Upper lobe of right lung (tissue), 1 donor: ENCODE data around the gene ISYNA1. TPM values are rescaled to one million over a fixed set of nuclear protein-coding genes. Genes with fewer than 3 reads are reported as not detected.

Experiments
- ATAC-seq: fragments of 200-7000 bp; cut with Tn5 transposase; one replicate; pipeline ENCODE4 v1.9.1; 2020; ENCODE audit warnings: mild to moderate bottlenecking, moderate library complexity
- DNase-seq: peaks from one replicate; pipeline ENCODE4 v3.0.0-alpha.2; 2020
- H3K27ac ChIP-seq: fragments of 200-600 bp; one replicate; pipeline ENCODE4 v1.8.0; 2022
- H3K27me3 ChIP-seq: fragments of 200-600 bp; one replicate; pipeline ENCODE4 v1.8.0; 2022; ENCODE audit warnings: mild to moderate bottlenecking
- H3K36me3 ChIP-seq: fragments of 200-600 bp; one replicate; pipeline ENCODE4 v1.8.0; 2022
- H3K4me1 ChIP-seq: fragments of 200-600 bp; one replicate; pipeline ENCODE4 v1.8.0; 2022
- H3K4me3 ChIP-seq: fragments of 200-600 bp; one replicate; pipeline ENCODE4 v1.8.0; 2022; ENCODE audit warnings: mild to moderate bottlenecking
- H3K9me3 ChIP-seq: fragments of 200-600 bp; one replicate; pipeline ENCODE4 v1.8.0; 2022
- CTCF ChIP-seq: fragments of 200-600 bp; IDR thresholded peaks from one replicate; pipeline ENCODE4 v1.8.0; 2022; ENCODE audit warnings: antibody characterized with exemption
- intact Hi-C: fragments of 100-400 bp; cut with DNase I; formaldehyde crosslinking; loops from one replicate; pipeline ENCODE4 v1.11.0; 2022
- total RNA-seq: library from RNA; stranded (reverse); fragmentation: NEBNext Ultra II Directional; extraction: Animal tissue kit (Norgen Biotek cat#: 25700); gene quantifications from one replicate; pipeline ENCODE4 v1.2.1, GENCODE V29; 2021
- donor health status: DM: no; HTN: yes; CAD: no; lungs with severe emphysema.

ISYNA1 gene
- total RNA-seq, 1 donor from 2014 or later, result 34.6 TPM

GRCh38 chr19:18445262-18445948 lies 7.5 kb upstream of the ISYNA1 start:
- peaks cover 73% of the 10 kb centered on the region for H3K36me3 ChIP-seq
- H3K4me1 ChIP-seq, result no peaks in the 10 kb centered on the region
- intact Hi-C loops, result no loop called here
- H3K4me3 ChIP-seq, result no peak overlapping the region
- DNase-seq (no peak), ATAC-seq (no peak)
- no peaks in the 10 kb centered on the region for H3K27me3 ChIP-seq
- H3K27ac ChIP-seq, result no peak overlapping the region
- TF ChIP-seq CTCF, result no peak
- no peaks in the 10 kb centered on the region for H3K9me3 ChIP-seq

- no peak overlapping the region for H3K27ac ChIP-seq
- TF ChIP-seq CTCF, result no peak
- H3K27me3 ChIP-seq, result no peaks in the 10 kb centered on the region
- H3K4me3 ChIP-seq, result no peak overlapping the region
- peaks cover 64% of the 10 kb centered on the region for H3K36me3 ChIP-seq
- no peak for ATAC-seq
- no peaks in the 10 kb centered on the region for H3K9me3 ChIP-seq
- intact Hi-C loops, result no loop called here
- H3K4me1 ChIP-seq, result no peaks in the 10 kb centered on the region
- DNase-seq, result no peak
These were observed 6.6 kb upstream of the ISYNA1 start for GRCh38 chr19:18444513-18444912.

GRCh38 chr19:18443831-18444230 lies 5.9 kb upstream of the ISYNA1 start:
- Histone ChIP-seq H3K36me3 (peaks cover 57% of the 10 kb centered on the region), H3K4me3 (no peak overlapping the region), H3K4me1 (peaks cover 3% of the 10 kb centered on the region), H3K9me3 (no peaks in the 10 kb centered on the region), H3K27ac (no peak overlapping the region), H3K27me3 (no peaks in the 10 kb centered on the region)
- intact Hi-C loops, result no loop called here
- no peak for ATAC-seq
- no peak for DNase-seq
- TF ChIP-seq CTCF, result no peak

- no peaks in the 10 kb centered on the region for H3K9me3 ChIP-seq
- no peak for TF ChIP-seq CTCF
- DNase-seq (no peak), ATAC-seq (no peak)
- H3K4me1 ChIP-seq, result peaks cover 7% of the 10 kb centered on the region
- H3K27me3 ChIP-seq, result no peaks in the 10 kb centered on the region
- H3K36me3 ChIP-seq, result peaks cover 53% of the 10 kb centered on the region
- no peak overlapping the region for H3K27ac ChIP-seq
- intact Hi-C loops, result no loop called here
- no peak overlapping the region for H3K4me3 ChIP-seq
These were observed 5.5 kb upstream of the ISYNA1 start for GRCh38 chr19:18443406-18443805.

GRCh38 chr19:18442941-18443340 lies 5.0 kb upstream of the ISYNA1 start:
- DNase-seq (no peak), ATAC-seq (no peak)
- intact Hi-C loops, result no loop called here
- Histone ChIP-seq H3K4me3 (no peak overlapping the region), H3K36me3 (peaks cover 48% of the 10 kb centered on the region), H3K9me3 (no peaks in the 10 kb centered on the region), H3K4me1 (peaks cover 11% of the 10 kb centered on the region), H3K27me3 (no peaks in the 10 kb centered on the region), H3K27ac (no peak overlapping the region)
- no peak for TF ChIP-seq CTCF
